ENCODE measurements around the gene GUCY1A1.

Gene GUCY1A1

GRCh38 chr4:155774033-155774432, 107.4 kb downstream of the GUCY1A1 start:
- no peak for DNase-seq (ENCODE audit: low read depth in 2 of 2)

GRCh38 chr4:155777971-155778735, 111.5 kb downstream of the GUCY1A1 start:
- DNase-seq (ENCODE audit: low read depth in 2 of 2): no peak

- no peak for DNase-seq (ENCODE audit: low read depth in 2 of 2)
Observed at GRCh38 chr4:155780775-155781174, 114.1 kb downstream of the GUCY1A1 start.

GRCh38 chr4:155781249-155781831, 114.7 kb downstream of the GUCY1A1 start:
- no peak for DNase-seq (ENCODE audit: low read depth in 2 of 2)

Measured in stimulated activated CD8-positive, alpha-beta memory T cell treated with anti-CD3 and anti-CD28 coated beads, Interleukin-7, amount 100 ng/mL, for 1 hour (primary cell).